ENCODE results near the gene ZNF33B. TPM values are rescaled to one million over a fixed set of nuclear protein-coding genes. Genes with fewer than 3 reads are reported as not detected.

The ZNF33B gene
- total RNA-seq, 1 donor = 9.4 TPM

GRCh38 chr10:42654419-42654818, 16.0 kb upstream of the ZNF33B start:
- no peak overlapping the region for H3K4me2 ChIP-seq (ENCODE audit: insufficient read depth, low read length)
- H3K9me3 ChIP-seq (ENCODE audit: low read depth, low read length) = no peaks in the 10 kb centered on the region
- no peaks in the 10 kb centered on the region for H4K20me1 ChIP-seq (ENCODE audit: insufficient read depth, low read length)
- no peak overlapping the region for H3K27ac ChIP-seq (ENCODE audit: low read depth, low read length)
- H3K79me2 ChIP-seq (ENCODE audit: insufficient read depth, low read length) = no peaks in the 10 kb centered on the region
- no peak overlapping the region for H3K4me3 ChIP-seq (ENCODE audit: insufficient read depth, low read length)
- TF ChIP-seq CTCF (IDR thresholded peaks at IDR 0.05; ENCODE audit: extremely low read depth, low read depth, low read length) = no peak
- H3K27me3 ChIP-seq (ENCODE audit: insufficient read depth, low read length) = no peaks in the 10 kb centered on the region
- H3K4me1 ChIP-seq (ENCODE audit: insufficient read depth, low read length) = no peaks in the 10 kb centered on the region
- DNase-seq (ENCODE audit: insufficient read length, low spot score, missing footprints) = no peak
- H3K36me3 ChIP-seq (ENCODE audit: insufficient read depth, low read length) = no peaks in the 10 kb centered on the region
- no peak overlapping the region for H2AFZ ChIP-seq (ENCODE audit: low read length)

GRCh38 chr10:42652858-42653257, 14.5 kb upstream of the ZNF33B start:
- H3K27me3 ChIP-seq (ENCODE audit: insufficient read depth, low read length) = no peaks in the 10 kb centered on the region
- no peak for DNase-seq (ENCODE audit: insufficient read length, low spot score, missing footprints)
- H4K20me1 ChIP-seq (ENCODE audit: insufficient read depth, low read length) = no peaks in the 10 kb centered on the region
- no peaks in the 10 kb centered on the region for H3K79me2 ChIP-seq (ENCODE audit: insufficient read depth, low read length)
- H3K4me2 ChIP-seq (ENCODE audit: insufficient read depth, low read length) = no peak overlapping the region
- no peak for TF ChIP-seq CTCF (IDR thresholded peaks at IDR 0.05; ENCODE audit: extremely low read depth, low read depth, low read length)
- H3K4me1 ChIP-seq (ENCODE audit: insufficient read depth, low read length) = no peaks in the 10 kb centered on the region
- no peak overlapping the region for H3K27ac ChIP-seq (ENCODE audit: low read depth, low read length)
- no peak overlapping the region for H3K4me3 ChIP-seq (ENCODE audit: insufficient read depth, low read length)
- H3K36me3 ChIP-seq (ENCODE audit: insufficient read depth, low read length) = no peaks in the 10 kb centered on the region
- H2AFZ ChIP-seq (ENCODE audit: low read length) = no peak overlapping the region
- no peaks in the 10 kb centered on the region for H3K9me3 ChIP-seq (ENCODE audit: low read depth, low read length)

DNA sequence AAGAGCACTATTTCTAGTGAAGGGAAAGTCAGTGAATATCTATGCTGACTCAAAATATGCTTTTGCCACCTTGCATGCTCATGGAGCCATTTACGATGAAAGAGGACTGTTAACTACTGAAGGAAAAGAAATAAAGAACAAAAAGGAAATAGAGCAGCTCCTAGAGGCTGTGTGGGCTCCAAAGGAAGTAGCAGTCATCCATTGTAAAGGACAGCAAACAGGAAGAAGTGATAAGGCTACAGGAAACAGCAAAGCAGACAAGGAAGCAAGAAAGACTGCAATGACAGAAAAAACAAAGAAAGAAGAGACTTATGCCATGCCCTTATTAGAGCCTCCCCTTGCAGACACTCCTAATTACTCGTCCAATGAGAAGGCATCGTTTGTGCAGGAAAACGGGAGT, 12.0 kb upstream of the ZNF33B start:
- Histone ChIP-seq H3K4me2 (ENCODE audit: insufficient read depth, low read length) (no peak overlapping the region), H3K27me3 (ENCODE audit: insufficient read depth, low read length) (no peaks in the 10 kb centered on the region), H3K36me3 (ENCODE audit: insufficient read depth, low read length) (no peaks in the 10 kb centered on the region), H3K4me3 (ENCODE audit: insufficient read depth, low read length) (no peak overlapping the region), H3K4me1 (ENCODE audit: insufficient read depth, low read length) (no peaks in the 10 kb centered on the region), H3K9me3 (ENCODE audit: low read depth, low read length) (no peaks in the 10 kb centered on the region), H3K79me2 (ENCODE audit: insufficient read depth, low read length) (no peaks in the 10 kb centered on the region), H2AFZ (ENCODE audit: low read length) (no peak overlapping the region), H4K20me1 (ENCODE audit: insufficient read depth, low read length) (no peaks in the 10 kb centered on the region), H3K27ac (ENCODE audit: low read depth, low read length) (no peak overlapping the region)
- TF ChIP-seq CTCF (IDR thresholded peaks at IDR 0.05; ENCODE audit: extremely low read depth, low read depth, low read length) = no peak
- no peak for DNase-seq (ENCODE audit: insufficient read length, low spot score, missing footprints)

DNA sequence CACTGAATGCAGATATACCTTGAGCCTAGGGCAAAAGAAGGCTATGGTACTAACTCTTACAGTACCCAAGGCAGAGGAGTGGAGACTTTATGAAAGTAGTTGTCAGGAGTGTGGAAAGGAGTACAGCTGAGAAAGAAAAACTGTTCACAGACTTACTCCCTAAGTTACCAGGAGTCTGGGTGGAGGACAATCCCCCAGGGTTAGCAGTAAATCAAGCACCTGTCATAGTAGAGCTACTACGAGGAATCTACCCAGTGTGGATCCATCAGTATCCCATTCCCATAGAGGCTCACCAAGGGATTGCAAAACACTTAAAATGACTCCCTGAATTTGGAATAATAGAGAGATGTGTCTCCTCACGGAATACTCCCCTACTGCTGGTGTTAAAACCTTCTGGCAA, 10.1 kb upstream of the ZNF33B start:
- H2AFZ ChIP-seq (ENCODE audit: low read length) = no peak overlapping the region
- no peaks in the 10 kb centered on the region for H3K36me3 ChIP-seq (ENCODE audit: insufficient read depth, low read length)
- DNase-seq (ENCODE audit: insufficient read length, low spot score, missing footprints) = no peak
- no peak overlapping the region for H3K27ac ChIP-seq (ENCODE audit: low read depth, low read length)
- no peaks in the 10 kb centered on the region for H3K79me2 ChIP-seq (ENCODE audit: insufficient read depth, low read length)
- no peaks in the 10 kb centered on the region for H4K20me1 ChIP-seq (ENCODE audit: insufficient read depth, low read length)
- no peak overlapping the region for H3K4me3 ChIP-seq (ENCODE audit: insufficient read depth, low read length)
- H3K9me3 ChIP-seq (ENCODE audit: low read depth, low read length) = no peaks in the 10 kb centered on the region
- H3K27me3 ChIP-seq (ENCODE audit: insufficient read depth, low read length) = no peaks in the 10 kb centered on the region
- TF ChIP-seq CTCF (IDR thresholded peaks at IDR 0.05; ENCODE audit: extremely low read depth, low read depth, low read length) = no peak
- H3K4me1 ChIP-seq (ENCODE audit: insufficient read depth, low read length) = no peaks in the 10 kb centered on the region
- no peak overlapping the region for H3K4me2 ChIP-seq (ENCODE audit: insufficient read depth, low read length)

All from osteoblast (primary cell).